IPS-18a (cell line): ENCODE results near the gene VEZT.
"Not testable (repeated sequence)": the region's sequence is repeated elsewhere in the genome, so short reads cannot be mapped to it uniquely, and the experiment has no call there.

Experiments
- H3K27ac ChIP-seq: one replicate; pipeline ENCODE4 v1.5.1; 2013; ENCODE audit warnings: low read length
- H3K27me3 ChIP-seq: one replicate; pipeline ENCODE4 v1.6.1; 2013; ENCODE audit warnings: mild to moderate bottlenecking, low read length; ENCODE audit not compliant: control insufficient read depth, insufficient read depth
- H3K36me3 ChIP-seq: one replicate; pipeline ENCODE4 v1.6.1; 2013; ENCODE audit warnings: low read depth, low read length; ENCODE audit not compliant: control insufficient read depth
- H3K4me1 ChIP-seq: one replicate; pipeline ENCODE4 v1.6.1; 2013; ENCODE audit warnings: low read depth, low read length; ENCODE audit not compliant: control insufficient read depth
- H3K4me3 ChIP-seq: one replicate; pipeline ENCODE4 v1.5.1; 2013; ENCODE audit warnings: low read length
- H3K9ac ChIP-seq: one replicate; pipeline ENCODE4 v1.6.1; 2013; ENCODE audit warnings: mild to moderate bottlenecking, low read length, moderate library complexity
- H3K9me3 ChIP-seq: one replicate; pipeline ENCODE4 v1.6.1; 2013; ENCODE audit warnings: low read depth, low read length; ENCODE audit not compliant: control insufficient read depth

The VEZT gene

GRCh38 chr12:95185072-95185471, 32.5 kb upstream of the VEZT start:
- H3K27ac ChIP-seq: no peak overlapping the region
- H3K4me3 ChIP-seq: no peak overlapping the region
- no peak overlapping the region for H3K9ac ChIP-seq
- no peaks in the 10 kb centered on the region for H3K36me3 ChIP-seq
- no peaks in the 10 kb centered on the region for H3K27me3 ChIP-seq
- peaks cover 14% of the 10 kb centered on the region for H3K4me1 ChIP-seq
- H3K9me3 ChIP-seq: no peaks in the 10 kb centered on the region

- H3K27me3 ChIP-seq: no peaks in the 10 kb centered on the region
- peaks cover 14% of the 10 kb centered on the region for H3K4me1 ChIP-seq
- no peak overlapping the region for H3K27ac ChIP-seq
Observed at GRCh38 chr12:95185854-95186253, 31.8 kb upstream of the VEZT start.

GRCh38 chr12:95187865-95188415, 29.7 kb upstream of the VEZT start:
- no peaks in the 10 kb centered on the region for H3K36me3 ChIP-seq
- no peak overlapping the region for H3K27ac ChIP-seq
- H3K27me3 ChIP-seq: no peaks in the 10 kb centered on the region
- H3K9ac ChIP-seq: no peak overlapping the region
- no peak overlapping the region for H3K4me3 ChIP-seq
- H3K4me1 ChIP-seq: peaks cover 14% of the 10 kb centered on the region
- no peaks in the 10 kb centered on the region for H3K9me3 ChIP-seq

More at GRCh38 chr12:95185854-95186253, 31.8 kb upstream of the VEZT start:
- no peak overlapping the region for H3K9ac ChIP-seq
- H3K36me3 ChIP-seq: no peaks in the 10 kb centered on the region
- H3K9me3 ChIP-seq: no peaks in the 10 kb centered on the region
- H3K4me3 ChIP-seq: no peak overlapping the region

GRCh38 chr12:95191060-95191696, 26.4 kb upstream of the VEZT start:
- H3K9ac ChIP-seq: no peak overlapping the region
- H3K4me3 ChIP-seq: no peak overlapping the region
- no peaks in the 10 kb centered on the region for H3K9me3 ChIP-seq
- H3K27ac ChIP-seq: no peak overlapping the region
- no peaks in the 10 kb centered on the region for H3K27me3 ChIP-seq
- H3K36me3 ChIP-seq: no peaks in the 10 kb centered on the region
- H3K4me1 ChIP-seq: peaks cover 19% of the 10 kb centered on the region

GRCh38 chr12:95192271-95192670, 25.3 kb upstream of the VEZT start:
- Histone ChIP-seq H3K9me3 (no peaks in the 10 kb centered on the region), H3K27me3 (no peaks in the 10 kb centered on the region), H3K9ac (no peak overlapping the region), H3K4me1 (peaks cover 19% of the 10 kb centered on the region), H3K4me3 (no peak overlapping the region), H3K36me3 (no peaks in the 10 kb centered on the region), H3K27ac (no peak overlapping the region)

- no peaks in the 10 kb centered on the region for H3K9me3 ChIP-seq
- no peaks in the 10 kb centered on the region for H3K27me3 ChIP-seq
- H3K27ac ChIP-seq: no peak overlapping the region
- H3K9ac ChIP-seq: no peak overlapping the region
- H3K4me1 ChIP-seq: peaks cover 12% of the 10 kb centered on the region
- no peak overlapping the region for H3K4me3 ChIP-seq
- H3K36me3 ChIP-seq: no peaks in the 10 kb centered on the region
Observed at GRCh38 chr12:95193139-95193538, 24.5 kb upstream of the VEZT start.

GRCh38 chr12:95195122-95195521, 22.5 kb upstream of the VEZT start:
- no peaks in the 10 kb centered on the region for H3K9me3 ChIP-seq
- peaks cover 12% of the 10 kb centered on the region for H3K4me1 ChIP-seq
- H3K36me3 ChIP-seq: no peaks in the 10 kb centered on the region
- no peak overlapping the region for H3K9ac ChIP-seq
- H3K4me3 ChIP-seq: no peak overlapping the region
- no peak overlapping the region for H3K27ac ChIP-seq
- no peaks in the 10 kb centered on the region for H3K27me3 ChIP-seq

- H3K27me3 ChIP-seq: not testable (repeated sequence)
Observed at GRCh38 chr12:95196875-95197569, 20.6 kb upstream of the VEZT start.

GRCh38 chr12:95197636-95198035, 20.0 kb upstream of the VEZT start:
- no peaks in the 10 kb centered on the region for H3K27me3 ChIP-seq
- H3K9me3 ChIP-seq: no peaks in the 10 kb centered on the region
- no peak overlapping the region for H3K27ac ChIP-seq
- H3K9ac ChIP-seq: no peak overlapping the region
- H3K4me3 ChIP-seq: no peak overlapping the region
- peaks cover 29% of the 10 kb centered on the region for H3K4me1 ChIP-seq
- no peaks in the 10 kb centered on the region for H3K36me3 ChIP-seq

More at GRCh38 chr12:95196875-95197569, 20.6 kb upstream of the VEZT start:
- peaks cover 28% of the 10 kb centered on the region for H3K4me1 ChIP-seq
- H3K9ac ChIP-seq, H3K9me3 ChIP-seq, H3K4me3 ChIP-seq, H3K36me3 ChIP-seq, H3K27ac ChIP-seq: not testable (repeated sequence)

GRCh38 chr12:95198914-95199313, 18.7 kb upstream of the VEZT start:
- Histone ChIP-seq H3K9ac (no peak overlapping the region), H3K9me3 (no peaks in the 10 kb centered on the region), H3K27ac (no peak overlapping the region), H3K4me3 (no peak overlapping the region), H3K4me1 (peaks cover 40% of the 10 kb centered on the region), H3K27me3 (no peaks in the 10 kb centered on the region), H3K36me3 (no peaks in the 10 kb centered on the region)

- H3K9ac ChIP-seq: no peak overlapping the region
Observed at GRCh38 chr12:95200128-95200894, 17.3 kb upstream of the VEZT start.

More at GRCh38 chr12:95200128-95200894, 17.3 kb upstream of the VEZT start:
- no peaks in the 10 kb centered on the region for H3K27me3 ChIP-seq
- H3K36me3 ChIP-seq: no peaks in the 10 kb centered on the region
- no peaks in the 10 kb centered on the region for H3K9me3 ChIP-seq
- H3K27ac ChIP-seq: no peak overlapping the region
- peaks cover 51% of the 10 kb centered on the region for H3K4me1 ChIP-seq
- no peak overlapping the region for H3K4me3 ChIP-seq
